HUDEP-2 (cell line): ENCODE measurements around the gene WASF3.

Experiments used
- DNase-seq, 76 experiments: peaks; one replicate each; lab custom pipeline; 2025; ENCODE audit not compliant: unreplicated experiment in 76 of 76; lab: John Stamatoyannopoulos, UW

The WASF3 gene

DNA sequence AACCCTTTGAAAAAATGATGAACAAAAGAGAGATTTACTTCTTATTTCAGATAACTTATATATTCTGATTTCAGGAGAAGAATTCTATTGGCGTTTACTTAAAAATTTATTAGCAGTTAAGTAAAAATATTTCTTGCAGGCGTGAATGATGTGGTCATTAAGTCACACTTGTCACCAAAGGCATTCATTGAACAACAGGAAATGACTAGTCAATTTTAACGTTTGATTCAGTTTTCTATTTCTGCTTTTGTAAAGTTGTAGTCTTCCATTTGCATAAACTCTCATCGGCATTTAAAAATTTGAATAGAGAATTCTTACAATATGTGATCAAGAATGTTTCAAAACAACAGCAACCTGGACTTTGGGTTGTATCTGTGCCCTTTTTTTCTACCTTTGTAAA, 119.7 kb downstream of the WASF3 start:
- no peak for DNase-seq

DNA sequence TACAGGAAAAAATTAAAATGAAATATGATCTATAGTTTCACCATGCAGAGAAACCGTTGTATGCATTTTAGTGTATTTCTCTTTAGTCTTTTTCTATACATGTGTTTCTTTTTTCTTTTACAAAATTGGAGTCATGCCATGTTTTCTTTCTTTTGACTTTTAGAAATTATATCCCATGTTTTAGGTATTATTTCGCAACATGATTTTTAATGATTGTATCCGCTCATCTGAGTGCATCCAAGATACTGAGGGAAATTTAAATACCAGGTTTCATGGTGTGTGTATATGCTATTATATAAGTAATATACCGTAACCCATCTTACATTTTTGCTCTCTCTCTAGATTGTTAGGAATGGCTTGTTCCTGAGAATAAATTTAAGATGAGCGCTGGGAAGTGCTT, 120.8 kb downstream of the WASF3 start:
- DNase-seq: no peak

DNA sequence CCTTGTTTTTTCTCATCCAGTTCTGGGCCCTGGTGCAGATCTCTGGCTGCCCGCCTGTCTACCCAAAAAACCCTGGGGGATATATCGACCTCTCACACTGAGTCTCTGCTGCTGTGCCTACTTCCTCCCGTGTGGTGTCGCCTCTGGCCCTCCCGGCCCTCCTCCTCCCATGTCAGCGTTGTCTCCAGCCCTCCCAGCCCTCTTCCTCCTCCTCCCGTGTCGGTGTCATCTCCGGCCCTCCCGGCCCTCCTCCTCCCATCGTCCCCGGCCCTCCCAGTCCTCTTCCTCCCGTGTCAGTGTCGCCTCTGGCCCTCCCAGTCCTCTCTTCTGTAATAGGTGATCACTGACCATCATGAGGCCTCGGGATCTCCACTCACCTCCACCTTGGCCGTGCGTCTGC, 121.3 kb downstream of the WASF3 start:
- DNase-seq: no peak

- no peak for DNase-seq
Measured at GRCh38 chr13:26679411-26680122, 122.1 kb downstream of the WASF3 start.

DNA sequence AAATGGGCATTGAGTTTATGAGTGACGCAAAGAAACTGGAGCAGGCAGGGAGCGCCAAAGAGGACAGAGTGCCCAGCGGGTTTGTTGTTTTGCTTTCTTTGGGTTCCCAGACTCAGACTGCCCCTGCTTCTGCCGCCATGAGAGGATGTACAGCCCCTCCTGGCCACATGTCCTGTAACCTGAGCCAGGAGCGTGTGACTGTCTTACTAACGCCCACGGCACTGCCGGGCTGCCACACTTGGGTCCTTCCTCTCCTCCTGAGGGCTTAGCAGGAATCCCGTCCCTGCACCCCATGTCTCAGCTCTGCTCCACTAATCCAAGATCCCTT, 122.6 kb downstream of the WASF3 start:
- DNase-seq: no peak

DNA sequence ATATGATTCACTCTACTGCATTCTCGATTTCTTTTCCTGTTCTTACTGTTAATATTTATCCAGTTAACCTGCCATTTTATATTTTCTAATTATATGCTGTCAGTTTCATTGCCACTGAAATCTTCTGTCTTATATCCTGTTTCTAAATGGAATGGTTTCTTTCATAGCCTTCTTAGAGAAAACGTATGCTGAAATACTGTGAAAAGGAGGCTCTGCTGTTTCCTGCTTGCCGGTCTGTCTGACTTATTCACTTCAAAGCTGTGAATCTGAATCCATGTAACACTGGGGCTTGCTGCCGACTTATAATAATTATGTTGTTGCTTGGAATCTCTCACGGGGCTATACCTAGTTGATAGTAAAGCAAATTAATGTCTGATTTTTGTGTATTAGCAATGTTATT, 123.1 kb downstream of the WASF3 start:
- DNase-seq: no peak

DNA sequence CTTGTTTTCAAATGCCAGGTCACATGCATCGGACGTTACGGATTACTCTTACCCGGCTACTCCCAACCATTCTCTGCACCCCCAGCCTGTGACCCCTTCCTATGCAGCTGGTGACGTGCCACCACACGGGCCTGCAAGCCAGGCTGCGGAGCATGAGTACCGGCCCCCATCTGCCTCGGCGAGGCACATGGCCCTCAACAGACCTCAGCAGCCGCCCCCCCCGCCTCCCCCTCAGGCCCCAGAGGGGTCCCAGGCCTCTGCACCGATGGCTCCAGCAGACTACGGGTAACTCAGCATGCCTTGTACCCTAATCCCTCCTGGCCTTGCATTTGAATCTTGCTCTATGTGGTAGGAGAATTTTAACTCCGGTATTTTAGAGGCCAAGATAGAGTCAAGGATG, 123.6 kb downstream of the WASF3 start:
- DNase-seq: no peak

- no peak for DNase-seq
Measured at GRCh38 chr13:26682606-26683005, 125.1 kb downstream of the WASF3 start.

- DNase-seq: no peak
Measured at GRCh38 chr13:26685606-26686005, 128.1 kb downstream of the WASF3 start.

DNA sequence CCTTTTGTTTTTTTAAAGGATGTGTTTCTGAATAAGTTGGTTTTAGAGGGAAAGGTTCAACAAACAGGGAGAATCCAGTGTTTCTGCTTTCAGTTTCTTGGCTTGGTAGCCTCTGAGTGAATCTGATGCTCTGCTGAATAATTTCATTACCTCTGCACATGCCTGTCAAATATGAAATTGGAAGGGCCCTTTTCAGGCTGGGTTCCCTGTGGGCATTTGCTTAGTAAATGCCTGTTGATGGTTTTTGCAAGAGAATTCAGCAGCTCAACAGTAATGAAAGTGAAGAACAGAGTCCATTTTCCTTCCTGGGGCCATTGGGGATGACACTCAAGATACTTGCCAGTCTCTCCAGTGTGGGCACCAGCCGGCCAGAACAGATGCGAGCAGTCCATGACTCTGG, 128.8 kb downstream of the WASF3 start:
- no peak for DNase-seq

- DNase-seq: no peak
Measured at GRCh38 chr13:26688286-26688685, 130.8 kb downstream of the WASF3 start.

DNA sequence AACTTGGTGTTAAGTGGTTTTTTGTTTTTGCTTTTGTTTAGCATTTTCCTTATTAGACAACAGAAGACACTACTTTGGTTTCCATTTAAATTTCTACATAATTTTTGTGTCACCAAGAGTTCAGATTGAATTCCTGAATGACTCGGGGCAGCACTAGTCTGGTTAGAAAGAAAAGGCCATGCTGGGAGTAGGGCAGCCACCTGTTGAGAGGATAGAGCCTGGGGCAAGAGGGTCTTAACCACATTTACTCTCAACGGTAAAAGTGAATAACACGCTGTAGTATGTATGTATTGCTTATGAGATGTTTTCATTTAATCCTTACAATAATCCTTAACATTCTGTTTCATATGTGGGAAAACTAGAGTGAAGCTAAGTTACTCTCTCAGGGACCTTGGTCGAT, 131.5 kb downstream of the WASF3 start:
- DNase-seq: no peak

GRCh38 chr13:26693749-26694463, 136.4 kb downstream of the WASF3 start:
- no peak for DNase-seq

DNA sequence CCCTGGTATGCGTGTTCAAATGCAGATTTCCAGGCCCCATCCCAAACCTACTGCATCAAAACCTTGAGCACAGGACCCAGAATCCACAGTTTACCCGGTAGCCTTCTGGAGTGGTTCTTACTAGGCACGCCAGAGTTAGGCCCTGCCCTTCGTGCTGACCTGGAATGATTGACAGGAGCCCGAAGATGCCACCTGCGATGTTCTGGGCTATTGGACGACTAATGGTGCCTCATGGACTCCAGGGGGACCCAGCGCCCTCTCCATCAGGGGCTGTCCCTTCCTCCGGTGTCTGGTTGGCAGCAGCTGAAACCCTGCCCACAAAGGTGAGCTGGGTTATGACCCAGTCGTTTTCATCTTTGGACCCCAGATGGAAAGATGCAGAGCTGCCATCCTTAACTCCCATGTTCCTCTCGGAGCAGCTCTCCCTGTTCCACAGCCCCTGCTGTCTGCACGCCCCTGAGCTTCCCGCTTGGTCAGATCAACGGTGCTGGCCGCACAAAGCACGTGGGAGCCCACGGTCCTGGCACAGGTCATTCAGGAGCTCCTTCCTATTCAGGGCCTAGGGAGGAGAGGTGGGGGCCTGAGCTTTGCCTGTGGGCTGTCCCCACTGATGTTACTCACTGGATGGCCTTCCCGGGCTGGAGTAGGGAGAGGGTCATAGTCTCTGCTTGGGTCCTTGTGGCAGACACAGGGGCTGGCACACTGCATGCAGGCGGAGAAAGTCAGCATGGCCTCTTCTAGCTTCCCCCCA, 137.3 kb downstream of the WASF3 start:
- no peak for DNase-seq

DNA sequence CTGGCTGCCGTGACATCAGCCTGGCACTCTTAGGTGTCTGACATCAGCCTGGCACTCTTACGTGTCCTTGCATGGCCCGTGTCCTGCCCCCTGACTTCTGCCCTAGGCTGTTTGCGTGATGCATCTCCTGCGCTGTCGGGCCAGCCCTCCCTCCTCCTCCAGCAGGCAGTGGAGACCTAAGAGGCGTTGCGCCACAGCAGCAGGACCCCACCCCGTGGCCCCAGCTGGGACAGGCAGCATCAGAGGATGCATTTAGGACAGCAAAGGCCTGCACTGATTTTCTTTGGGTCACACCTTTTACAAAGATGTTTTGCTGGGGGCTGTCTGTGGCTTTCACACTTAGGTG, 137.8 kb downstream of the WASF3 start:
- no peak for DNase-seq

GRCh38 chr13:26695891-26696311, 138.4 kb downstream of the WASF3 start:
- DNase-seq: no peak

DNA sequence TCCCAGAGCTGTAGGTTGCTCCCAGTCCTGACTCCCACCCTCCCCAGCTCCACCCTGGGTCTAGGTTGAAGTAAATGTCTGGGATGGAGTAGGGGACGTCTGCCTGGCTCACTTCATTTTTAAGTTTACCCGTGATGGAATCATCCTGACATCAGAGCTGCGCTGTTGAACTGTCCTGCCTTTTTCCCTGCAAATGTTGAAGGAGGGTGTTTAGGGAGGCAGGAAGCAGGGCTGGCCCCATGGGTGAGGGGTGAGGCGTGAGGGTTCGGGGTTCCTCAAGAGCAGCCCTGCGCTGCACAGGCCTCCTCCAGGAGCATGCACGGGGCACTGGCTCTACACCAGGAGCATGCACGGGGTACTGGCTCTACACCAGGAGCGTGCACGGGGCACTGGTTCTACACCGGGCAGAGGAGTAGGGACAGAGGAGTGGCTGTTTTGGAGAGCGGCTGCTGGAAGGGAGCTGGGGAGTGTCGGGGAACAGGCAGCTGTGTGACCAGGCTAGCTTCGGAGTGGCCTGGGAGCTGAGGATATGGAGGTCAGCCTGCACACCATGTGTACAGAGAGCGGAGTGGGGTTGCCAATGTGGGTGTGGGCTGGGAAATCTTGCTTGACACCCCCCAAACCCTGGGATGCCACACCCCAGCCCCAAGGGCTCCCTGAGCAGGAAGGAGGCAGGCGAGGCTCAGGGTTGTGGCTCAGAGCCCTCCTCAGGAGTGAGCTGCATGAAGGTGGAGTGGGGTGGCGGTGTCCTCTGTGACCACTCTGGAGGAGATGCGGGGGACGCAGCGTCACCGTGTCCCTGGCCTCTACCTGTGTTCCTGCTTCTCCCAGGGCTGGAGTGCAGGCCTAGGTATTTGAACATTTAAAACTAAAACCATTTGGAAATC, 139.8 kb downstream of the WASF3 start:
- DNase-seq: no peak

GRCh38 chr13:26698392-26699196, 141.1 kb downstream of the WASF3 start:
- DNase-seq: peak in 63 of 76 experiments; percentile 1 to 79 (median 48)

DNA sequence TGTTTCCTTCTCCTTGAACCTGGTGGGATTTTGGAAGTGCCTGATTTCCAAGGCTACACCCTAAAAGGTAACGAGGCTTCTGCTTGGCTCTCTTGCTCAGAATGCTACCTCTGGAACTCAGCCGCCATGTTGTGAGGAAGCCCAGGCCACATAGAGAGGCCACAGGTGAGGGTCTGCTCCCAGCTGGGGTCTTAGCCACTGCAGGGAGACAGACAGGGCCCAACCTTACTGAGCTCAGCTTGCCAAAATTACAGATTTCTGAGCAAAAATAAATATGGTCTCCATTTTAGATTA, 141.7 kb downstream of the WASF3 start:
- no peak for DNase-seq

DNA sequence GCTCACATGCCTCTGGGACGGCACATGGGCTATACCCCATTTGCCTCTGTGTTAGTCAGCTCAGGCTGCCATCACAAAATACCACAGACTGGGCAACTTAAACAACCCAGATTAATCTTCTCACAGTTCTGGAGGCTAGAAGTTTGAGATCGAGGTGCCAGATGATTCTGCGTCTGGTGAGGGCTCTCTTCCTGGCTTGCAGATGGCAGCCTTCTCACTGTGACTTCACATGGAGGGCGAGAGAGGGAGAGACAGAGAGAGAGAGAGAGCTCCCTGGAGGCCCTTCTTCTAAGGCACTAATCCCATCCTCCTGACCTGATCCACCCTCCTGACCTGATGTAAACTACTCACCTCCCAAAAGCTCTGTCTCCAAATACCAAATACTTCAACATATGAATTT, 148.1 kb downstream of the WASF3 start:
- DNase-seq: no peak
